C4-2B (cell line): ENCODE data around the gene CRMP1.

Experiments
- H3K27ac ChIP-seq: fragments of 450-650 bp; 2 replicates; pipeline ENCODE4 v1.5.1; 2017
- CTCF ChIP-seq: fragments of 450-650 bp; conservative IDR thresholded peaks from 2 replicates; pipeline ENCODE4 v1.5.1; 2017; ENCODE audit warnings: mild to moderate bottlenecking
- ZFX ChIP-seq: fragments of 450-650 bp; IDR thresholded peaks from 2 replicates; pipeline ENCODE4 v1.6.1; 2017

The CRMP1 gene

GRCh38 chr4:5772528-5773270, 120.2 kb downstream of the CRMP1 start:
- no peak overlapping the region for H3K27ac ChIP-seq
- TF ChIP-seq ZFX (no peak), CTCF (no peak)
